A549 (cell line): ENCODE results near the gene STRADA. TPM values are rescaled to one million over a fixed set of nuclear protein-coding genes. Genes with fewer than 3 reads are reported as not detected.

Source experiments
- ATAC-seq, 2 experiments: fragments of 200-7000 bp in 1 of 2; fragments of >200 bp in 1 of 2; cut with Nextera tagmentation in 1 of 2; cut with Tn5 transposase in 1 of 2; 3 replicates each; pipeline versions ENCODE4 v1.8.0 to v1.9.1; 2018 to 2020; ENCODE audit warnings: mild to moderate bottlenecking in 1 of 2, moderate library complexity in 1 of 2
- CTCF ChIA-PET: fragments of 300-600 bp; sonication (Branson Sonifier 250); formaldehyde crosslinking; extraction: SDS; loops from one replicate; lab custom pipeline; 2021; ENCODE audit warnings: antibody characterized with exemption, inconsistent platforms; lab: Yijun Ruan, JAX
- POLR2A ChIA-PET: fragments of 350-600 bp; formaldehyde crosslinking; extraction: SDS; loops from one replicate; lab custom pipeline; 2021; ENCODE audit warnings: antibody characterized with exemption, inconsistent platforms; lab: Yijun Ruan, JAX
- DNase-seq, 2 experiments: peaks; one replicate each; pipeline versions ENCODE4 v3.0.0 to v3.0.0-alpha.2; 2011 to 2016; ENCODE audit warnings: low read depth in 1 of 2, low spot score in 1 of 2
- FAIRE-seq: peaks from 2 replicates; lab custom pipeline; 2011; peaks lifted over from hg19 to GRCh38; lab: Jason Lieb, UNC
- H3K27ac ChIP-seq, 2 experiments: fragments of >200 bp; sonication (Bioruptor Twin); formaldehyde crosslinking; 3 replicates each; pipeline ENCODE4 v1.5.1; 2016 to 2017
- H3K4me1 ChIP-seq: fragments of >200 bp; sonication (Bioruptor Twin); formaldehyde crosslinking; 3 replicates; pipeline ENCODE4 v1.6.1; 2016
- H3K4me2 ChIP-seq: fragments of >200 bp; sonication (Bioruptor Twin); formaldehyde crosslinking; 3 replicates; pipeline ENCODE4 v1.6.1; 2016
- H3K4me3 ChIP-seq: fragments of >200 bp; sonication (Bioruptor Twin); formaldehyde crosslinking; 3 replicates; pipeline ENCODE4 v1.5.1; 2016
- H3K9me3 ChIP-seq: fragments of >200 bp; sonication (Bioruptor Twin); formaldehyde crosslinking; 3 replicates; pipeline ENCODE4 v1.6.1; 2016
- ATOH8 ChIP-seq: fragments of 250-450 bp; sonication (Bioruptor Pico); IDR thresholded peaks from 2 replicates; pipeline ENCODE4 v1.5.0; 2020; ENCODE audit warnings: low read depth, mild to moderate bottlenecking, moderate library complexity
- BCL3 ChIP-seq: fragments of >200 bp; sonication (Bioruptor Twin); formaldehyde crosslinking; IDR thresholded peaks from 3 replicates; pipeline ENCODE4 v1.6.1; 2016
- CHD2 ChIP-seq: fragments of 150-350 bp; IDR thresholded peaks from 2 replicates; pipeline ENCODE4 v1.6.1; 2014; ENCODE audit warnings: low read length; ENCODE audit not compliant: partially characterized antibody
- CTCF ChIP-seq: fragments of >200 bp; sonication (Bioruptor Twin); formaldehyde crosslinking; IDR thresholded peaks from 3 replicates; pipeline ENCODE4 v1.5.1; 2016
- E2F6 ChIP-seq: IDR thresholded peaks from 2 replicates; pipeline ENCODE4 v1.6.1; 2012; ENCODE audit warnings: low read depth, borderline replicate concordance
- EHF ChIP-seq: fragments of 250-450 bp; sonication (Bioruptor Pico); IDR thresholded peaks from 2 replicates; pipeline ENCODE4 v1.5.0; 2020; ENCODE audit warnings: mild to moderate bottlenecking
- EHMT2 ChIP-seq: fragments of 200-600 bp; sonication (generic); IDR thresholded peaks from 2 replicates; pipeline ENCODE4 v1.6.1; 2016; ENCODE audit warnings: antibody characterized with exemption, low read depth, mild to moderate bottlenecking, moderate library complexity
- EP300 ChIP-seq, 2 experiments: fragments of >200 bp; sonication (Bioruptor Twin); formaldehyde crosslinking; IDR thresholded peaks; 2 replicates in 1 of 2; 3 replicates in 1 of 2; pipeline ENCODE4 v1.6.1; 2016 to 2017
- ESRRA ChIP-seq: fragments of 150-350 bp; IDR thresholded peaks from 2 replicates; pipeline ENCODE4 v1.6.1; 2014; ENCODE audit warnings: mild to moderate bottlenecking, low read length, borderline replicate concordance
- GATA3 ChIP-seq: IDR thresholded peaks from 2 replicates; pipeline ENCODE4 v1.6.1; 2012; ENCODE audit warnings: borderline replicate concordance
- HDAC2 ChIP-seq: fragments of 200-600 bp; sonication (generic); IDR thresholded peaks from 2 replicates; pipeline ENCODE4 v1.6.1; 2016
- HOXA7 ChIP-seq: fragments of 250-450 bp; sonication (Bioruptor Pico); IDR thresholded peaks from 2 replicates; pipeline ENCODE4 v1.5.0; 2020; ENCODE audit warnings: mild to moderate bottlenecking, moderate library complexity
- JUN ChIP-seq, 2 experiments: fragments of >200 bp; sonication (Bioruptor Twin); formaldehyde crosslinking; IDR thresholded peaks; 2 replicates in 1 of 2; 3 replicates in 1 of 2; pipeline ENCODE4 v1.6.1; 2016 to 2017
- JUNB ChIP-seq: fragments of >200 bp; sonication (Bioruptor Twin); formaldehyde crosslinking; IDR thresholded peaks from 2 replicates; pipeline ENCODE4 v1.6.1; 2016
- MAX ChIP-seq: IDR thresholded peaks from 2 replicates; pipeline ENCODE4 v1.6.1; 2012
- NPAS2 ChIP-seq: fragments of 250-450 bp; sonication (Bioruptor Pico); IDR thresholded peaks from 2 replicates; pipeline ENCODE4 v1.8.0; 2022; ENCODE audit warnings: mild to moderate bottlenecking, moderate library complexity, borderline replicate concordance
- NR3C1 ChIP-seq: fragments of >200 bp; sonication (Bioruptor Twin); formaldehyde crosslinking; IDR thresholded peaks from 3 replicates; pipeline ENCODE4 v1.6.1; 2017
- PHF8 ChIP-seq: fragments of 200-600 bp; sonication (generic); IDR thresholded peaks from 2 replicates; pipeline ENCODE4 v1.6.1; 2016; ENCODE audit warnings: low read depth, mild to moderate bottlenecking, antibody characterized with exemption, moderate library complexity, borderline replicate concordance
- RAD21 ChIP-seq, 2 experiments: fragments of >200 bp in 1 of 2; sonication (Bioruptor Twin) in 1 of 2; formaldehyde crosslinking in 1 of 2; IDR thresholded peaks in 1 of 2; conservative IDR thresholded peaks in 1 of 2; 2 replicates in 1 of 2; 3 replicates in 1 of 2; pipeline ENCODE4 v1.6.1; 2012 to 2018; ENCODE audit warnings: inconsistent platforms in 1 of 2
- RARB ChIP-seq: fragments of 250-450 bp; sonication (Bioruptor Pico); IDR thresholded peaks from 2 replicates; pipeline ENCODE4 v1.8.0; 2021; ENCODE audit warnings: mild to moderate bottlenecking, moderate library complexity
- RFX5 ChIP-seq: fragments of 450-650 bp; IDR thresholded peaks from 2 replicates; pipeline ENCODE4 v1.7.1; 2014; ENCODE audit warnings: antibody characterized with exemption, mild to moderate bottlenecking, moderate library complexity
- USF2 ChIP-seq: fragments of 450-650 bp; IDR thresholded peaks from 2 replicates; pipeline ENCODE4 v1.6.1; 2014; ENCODE audit warnings: antibody characterized with exemption
- ZC3H11A ChIP-seq: fragments of 450-650 bp; IDR thresholded peaks from 2 replicates; pipeline ENCODE4 v1.6.1; 2014; ENCODE audit warnings: antibody characterized with exemption, mild to moderate bottlenecking
- ZNF302 ChIP-seq: fragments of 250-450 bp; sonication (Bioruptor Pico); IDR thresholded peaks from 2 replicates; pipeline ENCODE4 v1.9.0; 2021; ENCODE audit warnings: inconsistent platforms, mild to moderate bottlenecking, moderate library complexity
- ZSCAN20 ChIP-seq: fragments of 250-450 bp; sonication (Bioruptor Pico); IDR thresholded peaks from 2 replicates; pipeline ENCODE4 v1.8.0; 2022; ENCODE audit warnings: mild to moderate bottlenecking, moderate library complexity
- WGBS: methylation state at CpG from one replicate; pipeline ENCODE4 v1.1.6; 2017; ENCODE audit errors: missing lambda C conversion rate; 5-methylcytosine and 5-hydroxymethylcytosine counted together
- polyA plus RNA-seq, 4 experiments: library from polyadenylated mRNA; depleted of rRNA in 3 of 4; stranded (reverse); fragments of >200 nt; fragmentation: RNase III in 1 of 4; extraction: RNeasy Plus Mini Kit Qiagen cat#74134 plus additional on column Dnase treatment in 1 of 4; gene quantifications; 2 replicates in 3 of 4; 3 replicates in 1 of 4; pipeline ENCODE4 v1.2.3, GENCODE V29; 2011 to 2017

STRADA gene
- polyA plus RNA-seq, 2 of the 4 experiments (the other 2 are of a cell fraction): 30.3 to 33.0 TPM

- H3K4me1 ChIP-seq: no peaks in the 10 kb centered on the region
- TF ChIP-seq ATOH8 (CRISPR knock-in tag) (no peak), RFX5 (no peak), ZC3H11A (no peak), CTCF (no peak), PHF8 (no peak), BCL3 (no peak), RAD21 (conservative IDR thresholded peaks at IDR 0.05 in 1 of 2, IDR thresholded peaks at IDR 0.05 in 1 of 2) (no peak), ESRRA (no peak), E2F6 (no peak), NPAS2 (CRISPR knock-in tag) (no peak), MAX (no peak)
- TF ChIP-seq, all 56 proteins: peak for 0
- H3K9me3 ChIP-seq: no peaks in the 10 kb centered on the region
- H3K27ac ChIP-seq: no peak overlapping the region
- no peak for DNase-seq
- no peak for ATAC-seq
- no peak overlapping the region for H3K4me3 ChIP-seq
- ChIA-PET POLR2A (no interaction called here), CTCF (interaction anchor here (0.7 to 1.4 kb wide), 3 partner anchors 9 to 82 kb away, joined by 3 to 4 read pairs (median 4); no protein-coding TSS in a partner anchor)
- WGBS: 94% methylated on average over 11 of the region's 11 CpGs
- FAIRE-seq: no peak
- no peak overlapping the region for H3K4me2 ChIP-seq
Measured at GRCh38 chr17:63707151-63707550, 34.4 kb downstream of the STRADA start.

GRCh38 chr17:63706336-63707082 lies 35.1 kb downstream of the STRADA start:
- CTCF ChIA-PET: interaction anchor here (0.7 to 1.7 kb wide), 6 partner anchors 8 to 45 kb away, joined by 3 to 4 read pairs (median 3); no protein-coding TSS in a partner anchor
- ATAC-seq: no peak
- H3K4me1 ChIP-seq: no peaks in the 10 kb centered on the region
- no peak overlapping the region for H3K27ac ChIP-seq
- 86% methylated on average over 7 of the region's 7 CpGs for WGBS
- POLR2A ChIA-PET: no interaction called here
- no peak for FAIRE-seq
- H3K4me3 ChIP-seq: no peak overlapping the region
- H3K4me2 ChIP-seq: no peak overlapping the region
- no peak for TF ChIP-seq ZSCAN20
- no peak for TF ChIP-seq HOXA7 (CRISPR knock-in tag)
- TF ChIP-seq JUN (IDR thresholded peaks at IDR 0.05): no peak
- no peak for TF ChIP-seq BCL3
- TF ChIP-seq EHF (CRISPR knock-in tag): no peak
- TF ChIP-seq ZNF302 (CRISPR knock-in tag): no peak
- no peak for TF ChIP-seq NR3C1
- TF ChIP-seq RARB (CRISPR knock-in tag): no peak
- TF ChIP-seq USF2: no peak
- no peak for TF ChIP-seq EHMT2
- TF ChIP-seq GATA3: no peak
- no peak for TF ChIP-seq CHD2
- TF ChIP-seq MAX: no peak
- TF ChIP-seq EP300 (IDR thresholded peaks at IDR 0.05): no peak
- no peak for TF ChIP-seq HDAC2
- no peak for TF ChIP-seq JUNB
- no peaks in the 10 kb centered on the region for H3K9me3 ChIP-seq
- no peak for DNase-seq
